ENCODE results near the gene DMAP1.

DMAP1 gene

GRCh38 chr1:44225761-44226160 lies 12.5 kb downstream of the DMAP1 start:
- POLR2A ChIA-PET (ENCODE audit: low non-redundant PET) = no interaction called here
- CTCF ChIA-PET = interaction anchor here (1.0 kb wide), 1 partner anchor 369 kb away, joined by 3 read pairs; no protein-coding TSS in a partner anchor
- DNase-seq (ENCODE audit: low spot score) = no peak
- TF ChIP-seq, protein P1, sequence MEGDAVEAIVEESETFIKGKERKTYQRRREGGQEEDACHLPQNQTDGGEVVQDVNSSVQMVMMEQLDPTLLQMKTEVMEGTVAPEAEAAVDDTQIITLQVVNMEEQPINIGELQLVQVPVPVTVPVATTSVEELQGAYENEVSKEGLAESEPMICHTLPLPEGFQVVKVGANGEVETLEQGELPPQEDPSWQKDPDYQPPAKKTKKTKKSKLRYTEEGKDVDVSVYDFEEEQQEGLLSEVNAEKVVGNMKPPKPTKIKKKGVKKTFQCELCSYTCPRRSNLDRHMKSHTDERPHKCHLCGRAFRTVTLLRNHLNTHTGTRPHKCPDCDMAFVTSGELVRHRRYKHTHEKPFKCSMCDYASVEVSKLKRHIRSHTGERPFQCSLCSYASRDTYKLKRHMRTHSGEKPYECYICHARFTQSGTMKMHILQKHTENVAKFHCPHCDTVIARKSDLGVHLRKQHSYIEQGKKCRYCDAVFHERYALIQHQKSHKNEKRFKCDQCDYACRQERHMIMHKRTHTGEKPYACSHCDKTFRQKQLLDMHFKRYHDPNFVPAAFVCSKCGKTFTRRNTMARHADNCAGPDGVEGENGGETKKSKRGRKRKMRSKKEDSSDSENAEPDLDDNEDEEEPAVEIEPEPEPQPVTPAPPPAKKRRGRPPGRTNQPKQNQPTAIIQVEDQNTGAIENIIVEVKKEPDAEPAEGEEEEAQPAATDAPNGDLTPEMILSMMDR (conservative IDR thresholded peaks at IDR 0.05; ENCODE audit: low read depth) = no peak
- no peak overlapping the region for H3K27ac ChIP-seq

GRCh38 chr1:44227211-44227610 lies 13.9 kb downstream of the DMAP1 start:
- CTCF ChIA-PET = interaction anchor here (0.6 kb wide), 1 partner anchor 1746 kb away, joined by 3 read pairs; no protein-coding TSS in a partner anchor
- no peak overlapping the region for H3K27ac ChIP-seq
- POLR2A ChIA-PET (ENCODE audit: low non-redundant PET) = no interaction called here
- no peak for DNase-seq (ENCODE audit: low spot score)
- TF ChIP-seq, protein P1 (conservative IDR thresholded peaks at IDR 0.05; ENCODE audit: low read depth) = no peak

- TF ChIP-seq, protein P1 (conservative IDR thresholded peaks at IDR 0.05; ENCODE audit: low read depth) = no peak
- DNase-seq (ENCODE audit: low spot score) = no peak
- no peak overlapping the region for H3K27ac ChIP-seq
- POLR2A ChIA-PET (ENCODE audit: low non-redundant PET) = no interaction called here
- CTCF ChIA-PET = no interaction called here
Observed at GRCh38 chr1:44228218-44228617, 14.9 kb downstream of the DMAP1 start.

DNA sequence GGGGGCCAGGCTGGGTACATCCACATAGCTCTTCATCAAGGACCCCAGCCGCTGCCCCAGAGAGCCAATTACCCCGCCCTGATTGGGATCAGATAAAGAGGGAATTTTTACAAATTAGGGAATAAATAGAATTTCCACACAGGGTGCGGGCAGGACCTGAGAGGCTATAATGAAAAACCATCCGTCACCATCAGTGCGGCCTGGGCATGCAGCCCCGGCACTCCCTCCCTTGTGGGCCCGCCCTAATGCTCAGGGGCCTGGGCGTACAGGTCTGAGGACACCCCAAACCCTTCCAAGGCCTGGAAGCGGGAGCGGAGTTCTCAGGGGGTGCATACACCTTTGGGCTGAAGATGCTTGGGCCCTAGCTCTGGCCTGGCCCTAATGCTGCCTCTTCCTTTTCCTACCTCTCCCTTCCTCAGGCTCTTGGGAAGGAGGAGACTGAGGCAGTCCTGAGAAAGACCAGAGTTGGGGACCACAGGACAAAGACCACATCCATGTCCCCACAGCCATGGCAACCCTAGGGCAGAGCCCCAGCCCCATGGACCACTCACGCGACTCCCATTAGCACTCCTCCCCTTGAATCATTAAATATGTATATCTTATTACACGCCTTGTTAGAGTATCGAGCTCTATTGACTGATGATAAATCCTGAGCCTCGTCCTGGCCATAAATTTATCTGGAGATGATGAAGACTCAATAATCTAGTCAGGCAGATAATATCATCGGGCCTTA lies 16.3 kb downstream of the DMAP1 start:
- ChIA-PET POLR2A (ENCODE audit: low non-redundant PET) (no interaction called here), CTCF (interaction anchor here (0.7 kb wide), 1 partner anchor 9 kb away, joined by 3 read pairs; no protein-coding TSS in a partner anchor)
- H3K27ac ChIP-seq = no peak overlapping the region
- TF ChIP-seq, protein P1 (conservative IDR thresholded peaks at IDR 0.05; ENCODE audit: low read depth) = no peak
- DNase-seq (ENCODE audit: low spot score) = no peak

DNA sequence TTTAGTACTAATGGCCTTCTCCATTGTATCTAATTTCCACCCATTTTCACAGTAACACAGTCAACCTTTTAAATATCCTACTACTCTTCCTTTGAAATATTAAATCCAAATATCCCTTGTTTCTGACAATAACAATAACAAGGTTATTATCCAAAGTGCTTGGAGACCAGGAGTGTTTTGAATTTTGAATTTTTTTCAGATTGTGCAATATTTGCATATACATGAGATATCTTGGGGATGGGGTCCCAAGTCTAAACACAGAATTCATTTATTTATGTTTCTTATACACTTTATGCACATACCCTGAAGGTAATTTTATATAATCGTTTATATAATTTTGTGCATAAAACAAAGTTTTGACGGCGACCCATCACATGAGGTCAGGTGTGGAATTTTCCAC lies 17.5 kb downstream of the DMAP1 start:
- no peak for DNase-seq (ENCODE audit: low spot score)
- ChIA-PET CTCF (interaction anchor here (0.6 kb wide), 1 partner anchor 279 kb away, joined by 5 read pairs; no protein-coding TSS in a partner anchor), POLR2A (ENCODE audit: low non-redundant PET) (no interaction called here)
- TF ChIP-seq, protein P1 (conservative IDR thresholded peaks at IDR 0.05; ENCODE audit: low read depth) = no peak
- H3K27ac ChIP-seq = no peak overlapping the region

- TF ChIP-seq, protein P1 (conservative IDR thresholded peaks at IDR 0.05; ENCODE audit: low read depth) = no peak
- no peak overlapping the region for H3K27ac ChIP-seq
- ChIA-PET POLR2A (ENCODE audit: low non-redundant PET) (no interaction called here), CTCF (interaction anchor here (0.8 to 1.4 kb wide), 2 partner anchors 16 to 64 kb away, joined by 4 to 8 read pairs; no protein-coding TSS in a partner anchor)
- DNase-seq (ENCODE audit: low spot score) = no peak
Observed at GRCh38 chr1:44233593-44233992, 20.3 kb downstream of the DMAP1 start.

Data from RWPE1 (cell line).